Gastroesophageal sphincter (tissue), 3 donors: ENCODE measurements around the gene SLC8A1.

Experiments used
- CTCF ChIP-seq, 4 experiments: fragments of 200-600 bp in 2 of 4; fragments of 450-650 bp in 2 of 4; sonication (generic) in 1 of 4; IDR thresholded peaks; one replicate each; pipeline ENCODE4 v1.5.1; 2017 to 2019; ENCODE audit warnings: antibody characterized with exemption in 4 of 4, mild to moderate bottlenecking in 2 of 4, moderate library complexity in 2 of 4
- POLR2A ChIP-seq, 2 donors: fragments of 450-650 bp; IDR thresholded peaks; one replicate each; pipeline ENCODE4 v1.6.1; 2017; ENCODE audit warnings: antibody characterized with exemption in 2 of 2, mild to moderate bottlenecking in 2 of 2, moderate library complexity in 1 of 2
- POLR2AphosphoS5 ChIP-seq: sonication (generic); formaldehyde crosslinking; IDR thresholded peaks from one replicate; pipeline ENCODE4 v1.6.1; 2017; ENCODE audit warnings: antibody characterized with exemption

GRCh38 chr2:40093021-40093675, 358.7 kb downstream of the SLC8A1 start:
- TF ChIP-seq CTCF (IDR thresholded peaks at IDR 0.05) (no peak), POLR2AphosphoS5 (no peak), POLR2A (IDR thresholded peaks at IDR 0.05) (no peak)
